GM19043 (cell line): ENCODE measurements around the gene ZNF474.
A peak's percentile ranks its signal among the peaks of the same experiment; 100 is the strongest.

Source experiments
- ATAC-seq: cut with Tn5 transposase; IDR thresholded peaks from one replicate; pipeline ENCODE4 v1.9.1; 2021; ENCODE audit warnings: low read depth; ENCODE audit not compliant: unreplicated experiment

The ZNF474 gene

GRCh38 chr5:122179701-122180100, 50.4 kb downstream of the ZNF474 start:
- ATAC-seq = no peak

GRCh38 chr5:122180146-122180712, 50.9 kb downstream of the ZNF474 start:
- no peak for ATAC-seq

DNA sequence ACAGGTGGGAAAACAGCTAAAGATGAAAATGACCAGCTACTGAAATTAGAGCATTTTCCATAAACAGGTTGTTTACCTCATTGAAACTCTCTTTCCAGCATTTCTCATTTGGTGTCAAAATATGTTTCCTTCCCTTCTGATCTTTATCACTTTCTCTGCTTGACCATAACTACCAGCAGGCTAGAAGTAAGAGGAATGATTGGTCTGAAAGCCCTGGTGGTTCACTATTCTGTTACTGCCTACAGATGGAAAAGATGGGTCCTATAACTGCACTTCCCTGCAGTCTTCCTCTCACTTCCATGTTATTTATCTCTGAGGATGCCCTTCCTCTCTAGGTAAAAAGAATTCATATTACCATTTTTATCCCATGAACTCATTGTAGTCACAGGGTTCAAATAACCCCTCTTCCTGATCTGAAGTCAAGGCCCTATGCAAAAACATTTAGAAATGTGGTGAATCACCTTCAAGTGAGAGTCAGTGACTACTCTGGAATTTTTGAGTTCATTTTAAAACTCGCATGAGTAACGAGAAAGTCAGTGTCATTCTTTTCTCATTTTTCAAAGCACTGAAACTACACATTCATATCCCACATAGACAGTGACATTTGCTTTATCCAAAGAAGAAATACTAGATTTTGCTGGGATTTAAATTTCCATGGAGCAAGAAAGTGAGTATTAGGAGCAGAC, 51.7 kb downstream of the ZNF474 start:
- ATAC-seq = no peak

DNA sequence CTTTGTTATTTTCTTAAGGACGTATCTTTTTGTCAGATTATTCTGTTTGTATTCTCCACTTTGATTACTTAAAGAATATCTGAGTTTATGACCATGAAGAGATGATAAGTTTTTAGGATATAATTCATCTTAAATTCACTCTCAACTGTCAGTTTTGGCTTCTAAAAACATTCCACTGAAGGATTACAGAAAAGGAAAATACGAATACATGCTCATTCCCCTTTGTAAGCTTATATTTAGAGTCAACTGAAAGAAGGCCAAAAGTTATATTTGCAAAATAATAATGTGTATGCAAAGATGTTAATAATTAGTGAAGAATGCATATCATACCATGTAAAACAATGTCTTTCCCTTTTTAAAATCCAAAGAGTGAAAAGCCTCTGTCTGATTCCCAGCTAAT, 52.5 kb downstream of the ZNF474 start:
- no peak for ATAC-seq

GRCh38 chr5:122182491-122182921, 53.2 kb downstream of the ZNF474 start:
- no peak for ATAC-seq

DNA sequence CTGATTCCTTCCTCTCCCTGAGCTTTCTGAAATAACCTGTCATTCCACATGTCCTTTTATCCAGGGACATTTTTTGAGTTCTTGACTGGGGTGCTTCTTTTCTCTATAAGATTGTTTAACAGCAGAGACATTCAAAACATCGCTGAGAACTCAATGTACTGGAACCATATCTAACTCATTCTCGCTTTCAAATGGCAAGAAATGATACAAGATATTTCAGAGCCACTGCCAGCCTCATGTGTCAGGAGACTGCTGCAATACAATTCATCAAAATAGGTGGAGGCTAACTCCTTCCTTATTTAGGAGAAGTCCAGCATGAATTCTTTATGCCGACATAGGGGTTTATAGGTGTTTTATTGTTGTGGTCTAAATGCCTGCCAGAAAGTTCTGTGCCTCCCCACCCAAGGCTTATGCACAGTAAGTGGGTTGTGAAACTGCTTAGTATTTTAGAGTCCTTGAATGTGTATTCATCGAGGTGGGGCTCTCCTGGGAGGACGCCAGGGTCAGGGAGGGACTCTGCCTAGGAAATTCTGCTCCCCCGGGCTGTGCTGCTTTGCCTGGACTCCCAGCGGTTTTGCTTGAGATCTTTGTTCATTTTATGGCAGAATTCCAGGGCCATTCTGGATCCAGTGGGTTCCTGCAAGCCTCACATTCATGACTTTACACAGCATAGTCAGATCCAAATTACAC, 53.9 kb downstream of the ZNF474 start:
- ATAC-seq = no peak

- ATAC-seq = no peak
These were observed 54.4 kb downstream of the ZNF474 start for GRCh38 chr5:122183788-122184170.

- no peak for ATAC-seq
These were observed 55.4 kb downstream of the ZNF474 start for GRCh38 chr5:122184676-122185255.

GRCh38 chr5:122187426-122187825, 58.1 kb downstream of the ZNF474 start:
- ATAC-seq = no peak

- ATAC-seq = no peak
These were observed 60.8 kb downstream of the ZNF474 start for GRCh38 chr5:122190156-122190555.

DNA sequence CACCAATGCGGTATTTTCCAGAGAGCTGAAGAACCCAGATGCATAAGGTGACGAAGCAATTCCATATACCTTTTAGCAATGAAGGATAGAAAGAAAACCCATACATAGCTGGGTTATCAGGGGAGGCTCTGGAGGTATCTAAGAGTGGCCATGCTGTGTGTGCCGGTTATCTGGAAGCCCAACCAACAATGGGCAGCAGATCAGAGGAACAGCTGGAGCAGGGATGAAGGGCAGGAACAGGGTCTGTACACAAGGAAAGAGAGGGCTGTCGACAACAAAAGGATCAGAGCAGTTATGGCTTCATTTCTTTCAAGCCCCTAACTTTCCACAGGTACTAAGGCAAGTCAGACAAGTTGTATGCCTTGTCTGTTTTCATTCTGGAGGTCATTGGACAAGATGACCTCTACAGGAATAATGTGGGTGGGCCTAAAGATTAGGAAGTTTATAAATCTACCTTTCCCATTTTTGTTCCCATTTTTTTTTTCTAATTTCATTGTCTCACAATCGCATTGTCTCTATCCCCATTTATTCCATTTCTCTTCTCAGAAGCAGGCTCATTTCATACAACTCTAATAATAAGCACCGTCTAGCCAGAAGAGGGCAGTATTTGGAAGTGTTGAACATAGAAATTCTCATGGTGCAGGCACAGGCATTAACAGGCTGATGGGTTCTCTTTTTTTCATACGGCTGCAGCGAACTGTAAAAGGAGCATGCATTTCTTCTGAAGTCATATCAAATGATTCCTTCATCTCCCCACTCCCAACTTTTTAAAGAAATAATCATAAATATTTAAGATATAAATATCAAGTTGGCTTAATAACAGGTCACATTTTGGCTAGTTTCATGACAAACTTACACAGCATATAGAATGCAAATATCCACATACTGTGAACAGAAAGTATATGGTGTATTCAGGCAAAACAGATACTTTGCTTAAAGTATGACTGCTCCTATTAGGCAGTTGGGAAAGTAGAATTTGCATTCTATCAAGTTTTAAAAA, 63.5 kb downstream of the ZNF474 start:
- peak; percentile 67 for ATAC-seq

DNA sequence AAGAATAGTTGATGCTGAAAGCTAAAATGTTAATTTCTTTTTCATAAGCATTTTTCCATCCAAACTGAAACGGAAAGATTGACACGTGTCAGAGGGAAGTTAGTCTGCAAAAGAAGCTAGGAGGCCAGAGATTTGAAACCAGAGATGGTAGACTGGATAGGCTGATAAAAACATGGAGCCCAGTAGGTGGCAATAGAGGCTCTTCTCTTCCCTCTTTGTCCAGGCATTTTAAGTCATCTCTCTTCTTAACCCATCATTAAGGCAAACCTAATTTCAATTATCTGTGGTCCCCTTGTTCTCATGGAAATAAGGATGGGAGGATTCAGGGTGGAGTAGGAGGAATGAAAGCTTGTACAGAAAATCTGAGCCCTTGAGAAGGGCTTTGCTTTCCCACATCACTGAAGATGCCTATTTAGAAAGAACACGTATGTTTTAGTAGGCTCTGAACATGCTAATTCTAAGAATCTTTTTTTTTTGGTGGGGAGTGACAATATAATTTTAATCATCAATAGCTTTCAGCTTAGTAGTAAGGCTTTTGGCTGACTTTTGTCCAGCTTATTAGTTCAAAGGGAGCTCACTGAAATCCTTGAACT, 66.6 kb downstream of the ZNF474 start:
- ATAC-seq = no peak

DNA sequence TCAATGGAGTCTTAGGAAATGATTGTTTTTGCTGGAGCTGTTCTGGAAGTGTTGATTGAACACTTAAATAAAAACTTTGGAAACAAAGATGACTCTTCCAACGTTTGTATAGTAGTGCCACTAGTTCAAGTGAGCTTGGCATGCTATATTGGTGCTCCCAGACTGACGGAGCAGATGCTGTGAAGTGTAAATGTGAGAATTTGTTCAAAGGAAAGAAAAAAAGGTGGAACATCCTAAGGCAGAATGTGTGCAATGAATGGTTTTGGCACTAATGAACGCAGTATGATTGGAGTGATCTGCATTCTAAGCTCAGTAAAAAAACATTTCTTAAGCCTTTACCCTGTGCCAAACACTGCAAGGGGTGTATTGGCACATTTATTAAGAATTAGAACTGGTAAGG, 69.8 kb downstream of the ZNF474 start:
- no peak for ATAC-seq

- no peak for ATAC-seq
These were observed 71.1 kb downstream of the ZNF474 start for GRCh38 chr5:122200450-122200849.

DNA sequence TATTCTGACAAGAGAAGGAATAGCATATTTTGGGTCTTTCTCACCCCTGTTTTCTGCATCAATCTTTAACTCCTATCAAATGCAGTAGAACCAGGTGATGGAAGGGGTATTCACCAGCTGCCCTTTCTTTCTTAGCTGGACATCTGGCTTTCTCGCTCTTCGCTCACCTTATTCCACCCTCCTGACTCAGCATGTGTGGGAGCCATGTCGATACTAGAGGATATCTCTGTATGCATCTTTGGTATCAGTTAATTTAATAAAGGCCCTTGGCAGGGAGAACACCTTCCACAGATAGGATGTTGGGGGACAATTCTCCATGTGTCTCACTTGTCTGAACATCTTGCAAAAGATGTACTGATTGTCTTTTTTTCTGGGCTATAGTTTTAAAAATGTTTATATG, 71.5 kb downstream of the ZNF474 start:
- no peak for ATAC-seq

- no peak for ATAC-seq
These were observed 72.0 kb downstream of the ZNF474 start for GRCh38 chr5:122201365-122201764.

DNA sequence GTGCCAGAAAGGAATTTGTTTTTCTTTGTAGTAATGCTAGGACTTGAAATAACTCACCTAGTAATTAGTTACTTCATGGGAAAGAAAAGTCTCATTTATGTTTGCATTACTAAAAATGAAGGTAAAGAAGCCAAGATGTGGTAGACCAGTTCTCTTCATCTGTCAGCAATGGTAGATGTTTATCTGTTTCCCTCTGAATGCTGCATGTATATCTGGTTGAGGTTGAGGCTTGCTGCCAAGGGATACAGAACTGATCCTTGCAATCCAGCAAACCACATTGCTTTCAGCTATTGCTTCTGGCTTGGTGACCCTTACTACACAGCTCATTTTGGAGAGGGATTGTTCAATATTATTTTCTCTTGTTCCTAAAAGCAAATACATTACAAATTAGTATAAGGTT, 73.6 kb downstream of the ZNF474 start:
- no peak for ATAC-seq
